ENCODE data around the gene ITPRID2. TPM values are rescaled to one million over a fixed set of nuclear protein-coding genes. Genes with fewer than 3 reads are reported as not detected.

The ITPRID2 gene
- total RNA-seq, 4 donors from 2014 or later = 20.1 to 69.2 (median 60.1) TPM

- peak overlapping the region; percentile 91 to 98 (median 95) for H3K27ac ChIP-seq
- H3K4me3 ChIP-seq = peak overlapping the region; percentile 71 to 97 (median 92)
- H3K9me3 ChIP-seq = no peaks in the 10 kb centered on the region
- no peaks in the 10 kb centered on the region for H3K36me3 ChIP-seq
- peaks cover 4 to 59% (median 18%) of the 10 kb centered on the region in 3 donors for H3K4me1 ChIP-seq
- H3K27me3 ChIP-seq = no peaks in the 10 kb centered on the region
- 5 to 6% methylated on average over 10 of the region's 10 CpGs for WGBS, 2 donors
- no peak for TF ChIP-seq POLR2A (IDR thresholded peaks at IDR 0.05)
- TF ChIP-seq CTCF (IDR thresholded peaks at IDR 0.05) = no peak
- intact Hi-C loops (cut with DNase I) = no loop called here
- no peak for DNase-seq
Observed at GRCh38 chr2:181892799-181893435, 1.4 kb downstream of the ITPRID2 start.

- Histone ChIP-seq H3K36me3 (peaks cover 0 to 10% (median 4%) of the 10 kb centered on the region in 3 donors), H3K4me3 (peak overlapping the region in 3 of 4 donors; percentile 10 to 95 (median 89)), H3K27ac (peak overlapping the region in 1 of 4 donors; percentile 91), H3K9me3 (no peaks in the 10 kb centered on the region), H3K4me1 (peaks cover 4 to 59% (median 18%) of the 10 kb centered on the region in 3 donors), H3K27me3 (no peaks in the 10 kb centered on the region)
- WGBS, 2 donors = 52 to 58% methylated on average over 3 of the region's 3 CpGs
- no peak for DNase-seq
- TF ChIP-seq CTCF (IDR thresholded peaks at IDR 0.05) (no peak), POLR2A (IDR thresholded peaks at IDR 0.05) (no peak)
- intact Hi-C loops (cut with DNase I) = no loop called here
Observed at GRCh38 chr2:181894381-181894780, 2.9 kb downstream of the ITPRID2 start.

- H3K27ac ChIP-seq = no peak overlapping the region
- 22 to 33% methylated on average over 1 of the region's 1 CpG for WGBS, 2 donors
- H3K4me3 ChIP-seq = peak overlapping the region in 1 of 4 donors; percentile 25
- no peak for DNase-seq
- no peaks in the 10 kb centered on the region for H3K27me3 ChIP-seq
- peaks cover 0 to 25% (median 16%) of the 10 kb centered on the region in 3 donors for H3K36me3 ChIP-seq
- no peak for TF ChIP-seq POLR2A (IDR thresholded peaks at IDR 0.05)
- no peak for TF ChIP-seq CTCF (IDR thresholded peaks at IDR 0.05)
- no peaks in the 10 kb centered on the region for H3K9me3 ChIP-seq
- intact Hi-C loops (cut with DNase I) = no loop called here
- peaks cover 4 to 55% (median 18%) of the 10 kb centered on the region in 3 donors for H3K4me1 ChIP-seq
Observed at GRCh38 chr2:181895818-181896217, 4.3 kb downstream of the ITPRID2 start.

GRCh38 chr2:181896286-181896685 is 4.8 kb downstream of the ITPRID2 start:
- no peaks in the 10 kb centered on the region for H3K27me3 ChIP-seq
- WGBS, 2 donors = 47 to 54% methylated on average over 1 of the region's 1 CpG
- peaks cover 4 to 51% (median 18%) of the 10 kb centered on the region in 3 donors for H3K4me1 ChIP-seq
- intact Hi-C loops (cut with DNase I) = no loop called here
- DNase-seq = no peak
- TF ChIP-seq POLR2A (IDR thresholded peaks at IDR 0.05) (no peak), CTCF (IDR thresholded peaks at IDR 0.05) (no peak)
- H3K27ac ChIP-seq = no peak overlapping the region
- H3K9me3 ChIP-seq = no peaks in the 10 kb centered on the region
- peak overlapping the region in 1 of 4 donors; percentile 25 for H3K4me3 ChIP-seq
- H3K36me3 ChIP-seq = peaks cover 0 to 29% (median 21%) of the 10 kb centered on the region in 3 donors

- intact Hi-C loops (cut with DNase I) = no loop called here
- no peak overlapping the region for H3K27ac ChIP-seq
Observed at GRCh38 chr2:181900007-181900651, 8.6 kb downstream of the ITPRID2 start.

More at GRCh38 chr2:181900007-181900651, 8.6 kb downstream of the ITPRID2 start:
- H3K4me1 ChIP-seq = peaks cover 4 to 48% (median 14%) of the 10 kb centered on the region in 3 donors
- H3K9me3 ChIP-seq = no peaks in the 10 kb centered on the region
- H3K36me3 ChIP-seq = peaks cover 0 to 61% (median 40%) of the 10 kb centered on the region in 3 donors
- WGBS, 2 donors = 64 to 78% methylated on average over 3 of the region's 3 CpGs
- H3K4me3 ChIP-seq = no peak overlapping the region
- H3K27me3 ChIP-seq = no peaks in the 10 kb centered on the region
- TF ChIP-seq CTCF (IDR thresholded peaks at IDR 0.05) (no peak), POLR2A (IDR thresholded peaks at IDR 0.05) (no peak)
- DNase-seq = no peak
